ENCODE data around the gene MGAT1.
"Not testable (repeated sequence)": the region's sequence is repeated elsewhere in the genome, so short reads cannot be mapped to it uniquely, and the experiment has no call there.

The MGAT1 gene

DNA sequence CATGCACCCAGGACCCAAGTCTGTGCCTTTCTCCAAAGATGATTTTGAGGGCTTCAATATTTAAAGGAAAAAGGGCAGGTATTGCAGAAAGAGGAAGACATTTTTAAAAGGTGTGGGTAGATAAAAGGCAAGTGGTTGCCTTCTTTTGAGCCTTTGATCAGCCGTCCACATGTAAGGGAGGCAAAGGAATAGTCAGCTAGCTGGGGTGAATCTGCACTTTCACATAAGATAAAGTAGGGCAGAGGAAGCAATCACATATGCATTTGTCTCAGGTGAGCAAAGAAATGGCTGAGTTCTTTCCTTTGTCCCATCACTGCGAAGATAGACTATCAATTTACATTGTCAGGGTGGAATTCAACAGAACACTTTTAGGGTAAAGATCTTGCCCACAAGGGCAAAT, 19.9 kb downstream of the MGAT1 start:
- H3K9me3 ChIP-seq (ENCODE audit: insufficient read depth, low read length): peaks cover 4% of the 10 kb centered on the region; the same call in 1 of the 2 replicates
- TF ChIP-seq ZNF274 (IDR thresholded peaks at IDR 0.05; ENCODE audit: low read depth, low read length) (no peak), YY1 (IDR thresholded peaks at IDR 0.05; ENCODE audit: insufficient read depth, insufficient read length) (no peak), SUZ12 (IDR thresholded peaks at IDR 0.05; ENCODE audit: extremely low read depth, insufficient read depth, insufficient read length) (no peak)
- no peaks in the 10 kb centered on the region for H3K27me3 ChIP-seq (ENCODE audit: insufficient read depth, insufficient read length)
- H3K4me1 ChIP-seq (ENCODE audit: insufficient read depth, insufficient read length): peaks cover 11% of the 10 kb centered on the region
- no peak for DNase-seq (ENCODE audit: low read depth, low spot score)
- H3K9ac ChIP-seq (ENCODE audit: insufficient read length, low read depth): no peak overlapping the region
- no peak overlapping the region for H3K4me3 ChIP-seq (ENCODE audit: insufficient read length, low read depth)
- no peaks in the 10 kb centered on the region for H3K36me3 ChIP-seq (ENCODE audit: insufficient read depth, insufficient read length, low read length)

DNA sequence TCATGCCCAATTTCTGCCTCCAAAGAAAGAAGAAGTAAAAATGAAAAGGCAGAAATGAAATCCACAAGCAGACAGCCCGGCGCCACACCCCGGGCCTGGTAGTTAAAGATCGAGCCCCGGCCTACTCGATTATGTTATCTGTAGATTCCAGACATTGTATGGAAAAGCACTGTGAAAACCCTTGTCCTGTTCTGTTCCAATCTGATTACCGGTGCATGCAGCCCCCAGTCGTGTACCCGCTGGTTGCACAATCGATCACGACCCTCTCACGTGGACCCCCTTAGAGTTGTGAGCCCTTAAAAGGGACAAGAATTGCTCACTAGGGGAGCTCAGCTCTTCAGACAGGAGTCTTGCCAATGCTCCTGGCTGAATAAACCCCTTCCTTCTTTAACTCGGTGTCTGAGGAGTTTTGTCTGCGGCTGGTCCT, 20.7 kb downstream of the MGAT1 start:
- H3K4me3 ChIP-seq (ENCODE audit: insufficient read length, low read depth); H3K9me3 ChIP-seq (ENCODE audit: insufficient read depth, low read length); H3K9ac ChIP-seq (ENCODE audit: insufficient read length, low read depth); H3K36me3 ChIP-seq (ENCODE audit: insufficient read depth, insufficient read length, low read length); H3K4me1 ChIP-seq (ENCODE audit: insufficient read depth, insufficient read length); DNase-seq (ENCODE audit: low read depth, low spot score); H3K27me3 ChIP-seq (ENCODE audit: insufficient read depth, insufficient read length): not testable (repeated sequence)

DNA sequence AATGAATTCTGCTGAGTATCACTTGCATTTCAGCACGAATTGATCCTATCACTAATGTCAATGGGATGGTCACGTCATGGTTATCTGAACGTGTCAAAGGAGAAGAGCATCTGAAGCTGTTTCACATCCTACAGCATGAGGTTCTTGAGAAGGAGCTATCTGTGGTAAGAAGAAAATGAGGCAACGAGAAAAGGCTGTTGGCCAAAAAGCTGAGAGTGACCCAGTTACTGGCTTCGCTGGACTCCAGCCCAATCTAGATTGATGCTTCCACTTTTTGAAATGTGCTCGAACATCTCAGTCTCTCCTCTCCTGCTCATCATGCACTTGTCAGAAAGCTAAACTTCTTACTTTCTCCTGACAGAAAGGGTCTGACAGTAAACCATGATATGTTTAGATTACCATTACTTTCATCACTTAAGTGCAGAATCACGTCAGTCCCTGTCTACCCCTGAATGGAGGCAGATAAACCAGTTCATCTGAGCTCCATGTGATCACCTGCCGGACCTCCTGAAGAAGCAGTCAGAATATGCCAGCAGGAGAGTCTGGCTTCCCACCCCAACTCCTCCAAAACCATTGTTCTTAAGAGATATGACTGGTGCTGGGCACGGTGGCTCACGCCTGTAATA, 22.5 kb downstream of the MGAT1 start:
- Histone ChIP-seq H3K9me3 (ENCODE audit: insufficient read depth, low read length) (peaks cover 14% of the 10 kb centered on the region; the same call in 1 of the 2 replicates), H3K4me1 (ENCODE audit: insufficient read depth, insufficient read length) (no peaks in the 10 kb centered on the region), H3K27me3 (ENCODE audit: insufficient read depth, insufficient read length) (no peaks in the 10 kb centered on the region), H3K4me3 (ENCODE audit: insufficient read length, low read depth) (no peak overlapping the region), H3K9ac (ENCODE audit: insufficient read length, low read depth) (no peak overlapping the region), H3K36me3 (ENCODE audit: insufficient read depth, insufficient read length, low read length) (no peaks in the 10 kb centered on the region)
- DNase-seq (ENCODE audit: low read depth, low spot score): no peak
- TF ChIP-seq SUZ12 (IDR thresholded peaks at IDR 0.05; ENCODE audit: extremely low read depth, insufficient read depth, insufficient read length) (no peak), YY1 (IDR thresholded peaks at IDR 0.05; ENCODE audit: insufficient read depth, insufficient read length) (no peak), ZNF274 (IDR thresholded peaks at IDR 0.05; ENCODE audit: low read depth, low read length) (no peak)

DNA sequence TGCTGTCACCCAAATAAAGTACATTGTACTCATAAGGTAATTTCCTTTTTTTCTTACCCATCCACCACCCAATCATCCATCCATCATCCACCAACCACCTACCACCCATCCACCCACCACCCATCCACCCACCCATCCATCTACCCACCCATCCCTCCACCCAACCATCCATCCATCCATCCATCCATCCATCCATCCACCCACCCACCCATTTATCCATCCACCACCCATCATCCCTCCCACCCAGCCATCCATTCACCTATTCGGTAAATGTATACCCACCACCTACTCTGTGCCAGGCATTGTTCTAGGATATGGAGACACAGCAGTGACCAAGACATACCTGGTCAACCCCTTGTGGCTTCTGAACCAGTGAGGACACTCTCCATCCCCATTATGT, 25.1 kb downstream of the MGAT1 start:
- no peaks in the 10 kb centered on the region for H3K27me3 ChIP-seq (ENCODE audit: insufficient read depth, insufficient read length)
- H3K36me3 ChIP-seq (ENCODE audit: insufficient read depth, insufficient read length, low read length): no peaks in the 10 kb centered on the region

DNA sequence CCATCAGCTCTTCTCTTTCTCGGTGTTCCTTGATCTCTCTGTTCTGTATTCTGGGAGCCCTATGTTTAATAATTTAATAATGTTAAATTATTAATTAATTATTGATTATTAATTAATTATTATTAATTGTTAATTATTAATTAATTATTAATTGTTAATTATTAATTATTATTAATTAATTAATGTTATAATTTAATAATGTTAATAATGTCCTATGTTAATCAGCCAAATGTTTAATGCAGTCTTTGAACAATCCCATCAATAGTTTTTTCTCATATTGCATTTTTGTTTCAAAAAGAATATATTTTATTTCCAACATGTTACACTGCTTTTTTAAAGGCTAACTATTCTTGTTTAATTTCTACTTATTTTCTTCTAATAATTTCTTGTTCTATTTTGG, 26.2 kb downstream of the MGAT1 start:
- Histone ChIP-seq H3K4me3 (ENCODE audit: insufficient read length, low read depth) (no peak overlapping the region), H3K36me3 (ENCODE audit: insufficient read depth, insufficient read length, low read length) (no peaks in the 10 kb centered on the region), H3K27me3 (ENCODE audit: insufficient read depth, insufficient read length) (no peaks in the 10 kb centered on the region), H3K4me1 (ENCODE audit: insufficient read depth, insufficient read length) (no peaks in the 10 kb centered on the region), H3K9ac (ENCODE audit: insufficient read length, low read depth) (no peak overlapping the region), H3K9me3 (ENCODE audit: insufficient read depth, low read length) (peaks cover 27% of the 10 kb centered on the region; the same call in 1 of the 2 replicates)
- TF ChIP-seq ZNF274 (IDR thresholded peaks at IDR 0.05; ENCODE audit: low read depth, low read length): no peak
- no peak for TF ChIP-seq SUZ12 (IDR thresholded peaks at IDR 0.05; ENCODE audit: extremely low read depth, insufficient read depth, insufficient read length)
- no peak for TF ChIP-seq YY1 (IDR thresholded peaks at IDR 0.05; ENCODE audit: insufficient read depth, insufficient read length)
- no peak for DNase-seq (ENCODE audit: low read depth, low spot score)

More for the DNA sequence above, 25.1 kb downstream of the MGAT1 start:
- no peak for DNase-seq (ENCODE audit: low read depth, low spot score)
- Histone ChIP-seq H3K4me1 (ENCODE audit: insufficient read depth, insufficient read length) (no peaks in the 10 kb centered on the region), H3K4me3 (ENCODE audit: insufficient read length, low read depth) (no peak overlapping the region), H3K9ac (ENCODE audit: insufficient read length, low read depth) (no peak overlapping the region), H3K9me3 (ENCODE audit: insufficient read depth, low read length) (peaks cover 18% of the 10 kb centered on the region; the same call in 1 of the 2 replicates)
- TF ChIP-seq ZNF274 (IDR thresholded peaks at IDR 0.05; ENCODE audit: low read depth, low read length) (no peak), YY1 (IDR thresholded peaks at IDR 0.05; ENCODE audit: insufficient read depth, insufficient read length) (no peak), SUZ12 (IDR thresholded peaks at IDR 0.05; ENCODE audit: extremely low read depth, insufficient read depth, insufficient read length) (no peak)

DNA sequence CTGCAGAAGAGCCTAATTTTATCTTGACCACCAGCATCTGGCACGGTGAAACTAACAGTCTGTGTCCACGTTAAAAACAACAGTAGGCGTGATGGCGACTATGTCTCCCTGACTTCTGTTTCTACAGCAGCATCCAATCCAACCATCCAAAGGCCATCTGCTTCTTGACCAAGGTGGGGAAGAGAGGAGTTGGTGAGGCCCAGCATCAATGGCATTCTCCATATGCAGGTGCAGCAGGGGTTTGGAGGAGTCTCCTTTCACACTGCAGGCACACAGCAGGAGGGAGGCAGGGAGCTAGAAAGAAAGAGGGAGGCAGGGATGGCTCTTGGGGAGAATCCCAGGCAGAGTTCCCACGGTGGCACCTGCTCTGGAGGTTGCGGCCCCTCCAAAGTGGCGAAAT, 27.0 kb downstream of the MGAT1 start:
- H3K9ac ChIP-seq (ENCODE audit: insufficient read length, low read depth): no peak overlapping the region
- H3K4me3 ChIP-seq (ENCODE audit: insufficient read length, low read depth): no peak overlapping the region
- H3K9me3 ChIP-seq (ENCODE audit: insufficient read depth, low read length): peaks cover 27% of the 10 kb centered on the region; the same call in 1 of the 2 replicates
- no peaks in the 10 kb centered on the region for H3K27me3 ChIP-seq (ENCODE audit: insufficient read depth, insufficient read length)
- H3K4me1 ChIP-seq (ENCODE audit: insufficient read depth, insufficient read length): no peaks in the 10 kb centered on the region
- TF ChIP-seq SUZ12 (IDR thresholded peaks at IDR 0.05; ENCODE audit: extremely low read depth, insufficient read depth, insufficient read length): no peak
- no peak for TF ChIP-seq ZNF274 (IDR thresholded peaks at IDR 0.05; ENCODE audit: low read depth, low read length)
- no peak for TF ChIP-seq YY1 (IDR thresholded peaks at IDR 0.05; ENCODE audit: insufficient read depth, insufficient read length)
- no peaks in the 10 kb centered on the region for H3K36me3 ChIP-seq (ENCODE audit: insufficient read depth, insufficient read length, low read length)
- no peak for DNase-seq (ENCODE audit: low read depth, low spot score)

DNA sequence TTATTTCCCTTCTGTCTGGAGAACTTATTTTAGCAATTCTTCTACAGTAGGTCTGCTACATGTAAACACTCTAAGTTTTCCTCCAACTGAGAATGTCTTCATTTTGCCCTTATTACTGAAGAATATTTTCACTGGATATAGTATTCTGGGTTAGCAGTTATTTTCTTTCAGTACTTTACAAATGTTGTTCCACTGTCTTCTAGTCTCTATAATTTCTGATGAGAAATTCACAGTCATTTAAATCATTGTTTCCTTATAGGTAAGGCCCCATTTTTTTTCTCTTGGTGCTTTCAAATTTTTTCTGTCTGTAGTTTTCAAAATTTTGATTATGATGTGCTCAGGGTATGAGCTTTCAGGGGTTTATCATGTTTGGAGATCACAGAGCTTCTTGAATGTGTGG, 30.8 kb downstream of the MGAT1 start:
- TF ChIP-seq SUZ12 (IDR thresholded peaks at IDR 0.05; ENCODE audit: extremely low read depth, insufficient read depth, insufficient read length): no peak
- TF ChIP-seq YY1 (IDR thresholded peaks at IDR 0.05; ENCODE audit: insufficient read depth, insufficient read length): no peak
- no peak for TF ChIP-seq ZNF274 (IDR thresholded peaks at IDR 0.05; ENCODE audit: low read depth, low read length)
- Histone ChIP-seq H3K9ac (ENCODE audit: insufficient read length, low read depth) (no peak overlapping the region), H3K4me3 (ENCODE audit: insufficient read length, low read depth) (no peak overlapping the region), H3K27me3 (ENCODE audit: insufficient read depth, insufficient read length) (no peaks in the 10 kb centered on the region), H3K4me1 (ENCODE audit: insufficient read depth, insufficient read length) (no peaks in the 10 kb centered on the region), H3K9me3 (ENCODE audit: insufficient read depth, low read length) (peaks cover 24% of the 10 kb centered on the region; the same call in 1 of the 2 replicates), H3K36me3 (ENCODE audit: insufficient read depth, insufficient read length, low read length) (no peaks in the 10 kb centered on the region)
- no peak for DNase-seq (ENCODE audit: low read depth, low spot score)

Measured in NT2/D1 (cell line).